BLaER1 treated with 17β-estradiol and CSF1 and Interleukin-3, amounts not matched to agents 10 nM and 100 nM (cell line): ENCODE results near the gene GDF2.
A peak's percentile ranks its signal among the peaks of the same experiment; 100 is the strongest.

Source experiments
- H3K27ac ChIP-seq, 11 experiments: shearing (Covaris generic); formaldehyde crosslinking; 2 replicates each; pipeline ENCODE4 v1.8.1; 2022
- H3K27me3 ChIP-seq, 11 experiments: shearing (Covaris generic); formaldehyde crosslinking; 2 replicates each; pipeline ENCODE4 v1.8.1; 2022
- H3K36me3 ChIP-seq, 11 experiments: shearing (Covaris generic); formaldehyde crosslinking; 2 replicates each; pipeline ENCODE4 v1.8.1; 2022
- H3K4me1 ChIP-seq, 10 experiments: shearing (Covaris generic); formaldehyde crosslinking; 2 replicates each; pipeline ENCODE4 v1.8.1; 2022
- H3K4me2 ChIP-seq, 11 experiments: shearing (Covaris generic); formaldehyde crosslinking; 2 replicates each; pipeline ENCODE4 v1.8.1; 2022
- H3K4me3 ChIP-seq, 10 experiments: shearing (Covaris generic); formaldehyde crosslinking; 2 replicates each; pipeline ENCODE4 v1.8.1; 2022
- H3K9ac ChIP-seq, 11 experiments: shearing (Covaris generic); formaldehyde crosslinking; 2 replicates each; pipeline ENCODE4 v1.8.1; 2022
- H3K9me3 ChIP-seq, 11 experiments: shearing (Covaris generic); formaldehyde crosslinking; replicated peaks in 1 of 11; 2 replicates each; pipeline ENCODE4 v1.8.1; 2022
- H4K20me1 ChIP-seq, 11 experiments: shearing (Covaris generic); formaldehyde crosslinking; 2 replicates each; pipeline ENCODE4 v1.8.1; 2022
- Cebpa-rat ChIP-seq, 11 experiments: shearing (Covaris generic); IDR thresholded peaks; 2 replicates each; pipeline ENCODE4 v1.8.1; 2022

The GDF2 gene

DNA sequence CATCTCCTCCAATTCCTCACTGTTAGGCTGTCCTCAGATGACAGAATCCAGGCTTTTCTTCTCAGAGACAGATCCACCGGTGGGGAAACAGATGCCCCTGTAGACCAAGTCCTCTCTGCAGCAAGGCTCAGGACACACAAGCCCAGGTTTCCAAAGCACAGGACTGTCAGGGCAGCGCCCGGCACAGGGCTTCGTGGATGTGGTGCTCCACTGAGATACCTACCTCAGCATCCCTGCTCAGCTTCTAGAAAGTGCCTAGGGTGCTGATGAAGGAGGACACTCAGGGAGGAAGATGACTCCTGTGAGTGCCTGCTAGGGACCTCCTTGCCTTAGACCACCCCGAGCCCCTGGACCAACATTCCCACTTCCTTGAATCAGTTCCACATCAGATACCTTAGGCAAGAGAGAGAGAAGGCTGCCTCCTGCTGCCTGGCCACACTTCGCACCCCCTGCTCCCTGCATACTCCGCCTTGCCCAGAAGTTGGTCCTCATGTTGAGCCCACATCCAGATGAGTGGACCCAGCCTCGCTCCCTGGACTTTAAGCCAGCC is 17.0 kb downstream of the GDF2 start:
- no peaks in the 10 kb centered on the region for H3K36me3 ChIP-seq
- no peaks in the 10 kb centered on the region for H3K9me3 ChIP-seq
- H3K9ac ChIP-seq = peak overlapping the region in 2 of 11 experiments; percentile 36 to 54; a peak in 2 of 22 replicates
- peak overlapping the region in 7 of 11 experiments; percentile 50 to 83 (median 68); a peak in 10 of 22 replicates for H3K4me2 ChIP-seq
- no peak overlapping the region for H3K4me3 ChIP-seq
- H4K20me1 ChIP-seq = no peaks in the 10 kb centered on the region
- TF ChIP-seq Cebpa-rat (IDR thresholded peaks at IDR 0.05) = no peak
- H3K4me1 ChIP-seq = peaks cover 9 to 18% (median 13%) of the 10 kb centered on the region in 10 experiments; a peak in 18 of 20 replicates
- H3K27me3 ChIP-seq = no peaks in the 10 kb centered on the region
- peak overlapping the region in 7 of 11 experiments; percentile 36 to 77 (median 61); a peak in 13 of 22 replicates for H3K27ac ChIP-seq

DNA sequence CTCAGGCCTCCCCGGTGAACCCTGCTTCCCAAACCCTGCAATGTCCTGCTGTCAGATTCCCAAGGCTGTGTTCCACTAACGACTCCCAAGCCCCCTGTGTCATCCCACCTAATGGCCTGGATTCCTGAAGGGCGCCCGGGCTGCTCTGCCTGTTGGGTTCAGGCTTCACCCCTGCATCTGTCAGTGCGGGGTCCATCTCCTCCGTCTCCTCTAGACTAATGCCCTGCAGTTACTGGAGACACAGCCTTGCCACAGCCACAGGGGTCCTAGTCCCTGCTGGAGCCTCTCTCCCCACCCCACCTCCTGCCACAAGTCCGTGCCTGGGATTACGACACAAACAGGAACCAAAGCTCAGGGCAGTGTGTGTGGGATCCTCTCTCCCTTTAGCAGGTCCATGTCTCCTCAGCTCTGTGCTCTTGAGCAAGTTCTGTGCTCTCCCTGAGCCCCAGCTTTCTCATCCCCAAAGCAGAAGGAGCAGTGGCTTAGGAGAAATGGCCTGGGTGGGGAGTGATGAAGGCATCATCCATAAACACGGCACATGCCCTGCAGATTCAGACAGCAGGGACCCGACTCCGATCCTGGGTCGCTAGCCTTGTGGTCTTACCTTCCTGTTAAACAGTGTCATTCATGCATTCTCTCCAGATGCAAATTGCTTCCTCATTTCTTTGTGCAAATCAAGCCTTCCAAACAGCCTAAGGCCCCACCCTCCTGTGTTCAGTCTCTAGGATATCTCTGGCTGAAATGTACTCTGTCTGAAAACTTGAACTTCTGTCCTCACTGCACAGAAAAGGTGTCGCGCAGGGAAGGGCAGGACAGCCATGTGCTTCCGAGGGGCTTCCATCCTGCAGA is 17.7 kb downstream of the GDF2 start:
- H3K4me1 ChIP-seq = peaks cover 9 to 18% (median 13%) of the 10 kb centered on the region in 10 experiments; a peak in 18 of 20 replicates
- peak overlapping the region in 6 of 11 experiments; percentile 36 to 66 (median 50); a peak in 11 of 22 replicates for H3K9ac ChIP-seq
- H3K27ac ChIP-seq = peak overlapping the region in 7 of 11 experiments; percentile 36 to 77 (median 61); a peak in 14 of 22 replicates
- no peaks in the 10 kb centered on the region for H3K36me3 ChIP-seq
- H4K20me1 ChIP-seq = no peaks in the 10 kb centered on the region
- H3K4me3 ChIP-seq = peak overlapping the region in 1 of 10 experiments; percentile 53; a peak in 2 of 20 replicates
- no peaks in the 10 kb centered on the region for H3K9me3 ChIP-seq
- H3K27me3 ChIP-seq = no peaks in the 10 kb centered on the region
- TF ChIP-seq Cebpa-rat (IDR thresholded peaks at IDR 0.05) = peak in 2 of 11 experiments; percentile 21 to 38; a peak in 2 of 22 replicates
- peak overlapping the region; percentile 34 to 83 (median 63) for H3K4me2 ChIP-seq

GRCh38 chr10:47340608-47341170 is 18.4 kb downstream of the GDF2 start:
- Histone ChIP-seq H3K9ac (peak overlapping the region in 6 of 11 experiments; percentile 36 to 66 (median 50); a peak in 9 of 22 replicates), H3K4me2 (peak overlapping the region; percentile 34 to 83 (median 63)), H3K27me3 (no peaks in the 10 kb centered on the region), H4K20me1 (no peaks in the 10 kb centered on the region), H3K4me1 (peaks cover 9 to 18% (median 13%) of the 10 kb centered on the region in 10 experiments; a peak in 18 of 20 replicates), H3K4me3 (no peak overlapping the region; a peak in 1 of 20 replicates), H3K36me3 (no peaks in the 10 kb centered on the region), H3K9me3 (no peaks in the 10 kb centered on the region), H3K27ac (peak overlapping the region in 7 of 11 experiments; percentile 36 to 77 (median 61); a peak in 14 of 22 replicates)
- TF ChIP-seq Cebpa-rat (IDR thresholded peaks at IDR 0.05) = no peak

GRCh38 chr10:47344996-47345870 is 23.0 kb downstream of the GDF2 start:
- TF ChIP-seq Cebpa-rat (IDR thresholded peaks at IDR 0.05) = no peak
- Histone ChIP-seq H3K4me1 (peaks cover 4 to 8% (median 6%) of the 10 kb centered on the region in 10 experiments; a peak in 18 of 20 replicates), H3K36me3 (no peaks in the 10 kb centered on the region), H3K4me2 (no peak overlapping the region), H3K4me3 (no peak overlapping the region), H3K27me3 (no peaks in the 10 kb centered on the region), H4K20me1 (no peaks in the 10 kb centered on the region; a peak in 1 of 22 replicates), H3K9ac (no peak overlapping the region), H3K9me3 (no peaks in the 10 kb centered on the region), H3K27ac (no peak overlapping the region)

- no peaks in the 10 kb centered on the region for H3K4me1 ChIP-seq
- no peaks in the 10 kb centered on the region; a peak in 1 of 22 replicates for H4K20me1 ChIP-seq
- no peaks in the 10 kb centered on the region for H3K36me3 ChIP-seq
- H3K9ac ChIP-seq = no peak overlapping the region
- no peak overlapping the region for H3K4me2 ChIP-seq
- H3K27me3 ChIP-seq = no peaks in the 10 kb centered on the region
- H3K4me3 ChIP-seq = no peak overlapping the region
- H3K27ac ChIP-seq = no peak overlapping the region
- no peak for TF ChIP-seq Cebpa-rat (IDR thresholded peaks at IDR 0.05)
- H3K9me3 ChIP-seq = no peaks in the 10 kb centered on the region
Observed at GRCh38 chr10:47346581-47347302, 24.5 kb downstream of the GDF2 start.

DNA sequence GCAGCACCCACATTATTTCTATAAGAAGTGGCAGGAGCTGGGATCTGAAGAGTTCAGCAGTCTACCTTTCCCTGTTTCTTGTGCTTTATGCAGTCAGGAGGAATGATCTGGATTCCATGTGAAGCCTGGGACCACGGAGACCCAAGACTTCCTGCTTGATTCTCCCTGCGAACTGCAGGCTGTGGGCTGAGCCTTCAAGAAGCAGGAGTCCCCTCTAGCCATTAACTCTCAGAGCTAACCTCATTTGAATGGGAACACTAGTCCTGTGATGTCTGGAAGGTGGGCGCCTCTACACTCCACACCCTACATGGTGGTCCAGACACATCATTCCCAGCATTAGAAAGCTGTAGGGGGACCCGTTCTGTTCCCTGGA is 25.0 kb downstream of the GDF2 start:
- Histone ChIP-seq H3K27me3 (no peaks in the 10 kb centered on the region), H3K36me3 (no peaks in the 10 kb centered on the region), H3K9ac (no peak overlapping the region), H4K20me1 (no peaks in the 10 kb centered on the region; a peak in 1 of 22 replicates), H3K4me2 (no peak overlapping the region), H3K4me3 (no peak overlapping the region), H3K9me3 (no peaks in the 10 kb centered on the region), H3K27ac (no peak overlapping the region), H3K4me1 (no peaks in the 10 kb centered on the region)
- no peak for TF ChIP-seq Cebpa-rat (IDR thresholded peaks at IDR 0.05)

DNA sequence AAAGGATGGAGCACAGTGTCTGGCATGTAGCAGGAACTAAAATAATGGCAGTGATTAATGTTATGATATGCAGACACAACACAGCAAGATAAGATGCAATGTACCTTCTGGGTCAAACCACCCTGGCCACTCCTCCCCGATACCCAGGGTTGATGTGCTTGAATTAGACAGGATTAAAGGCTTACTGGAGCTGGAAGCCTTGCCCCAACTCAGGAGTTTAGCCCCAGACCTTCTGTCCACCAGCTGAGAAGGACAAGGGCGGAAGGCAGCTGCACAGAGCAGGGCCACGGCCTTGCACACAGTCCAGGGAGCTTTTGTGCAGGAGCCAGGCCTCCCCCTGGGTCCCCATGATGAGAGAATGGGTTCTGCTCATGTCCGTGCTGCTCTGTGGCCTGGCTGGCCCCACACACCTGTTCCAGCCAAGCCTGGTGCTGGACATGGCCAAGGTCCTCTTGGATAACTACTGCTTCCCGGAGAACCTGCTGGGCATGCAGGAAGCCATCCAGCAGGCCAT is 25.9 kb downstream of the GDF2 start, which contains the start of gene RBP3:
TSS of gene RBP3 (plus strand) at position 226 of the 514 bp plus-strand sequence. CDS start at position 348, 122 bp downstream.
- Histone ChIP-seq H3K4me2 (no peak within 1 kb of the TSS), H3K9ac (no peak within 1 kb of the TSS), H3K27ac (no peak within 1 kb of the TSS), H3K4me3 (no peak within 1 kb of the TSS), H3K27me3 (no peaks in the 10 kb centered on the region), H3K4me1 (no peaks in the 10 kb centered on the region), H3K9me3 (no peaks in the 10 kb centered on the region), H3K36me3 (no peaks in the 10 kb centered on the region), H4K20me1 (no peaks in the 10 kb centered on the region; a peak in 1 of 22 replicates)
- no peak for TF ChIP-seq Cebpa-rat (IDR thresholded peaks at IDR 0.05)
